Caco-2 (cell line): ENCODE data around the gene CSF3R. TPM values are rescaled to one million over a fixed set of nuclear protein-coding genes. Genes with fewer than 3 reads are reported as not detected.

Experiments used
- BruUV-seq: library from RNA; stranded (reverse); fragments of 400-500 nt; replicated peaks from 2 replicates; lab custom pipeline; 2021; lab: Mats Ljungman, UMichigan
- CTCF ChIA-PET: fragments of 300-600 bp; sonication (Branson Sonifier 250); formaldehyde crosslinking; loops from one replicate; lab custom pipeline; 2022; ENCODE audit warnings: antibody characterized with exemption; lab: Charles Lee
- POLR2A ChIA-PET: fragments of 300-600 bp; sonication (Branson Sonifier 250); formaldehyde crosslinking; loops from one replicate; lab custom pipeline; 2022; ENCODE audit warnings: antibody characterized with exemption; lab: Charles Lee
- DNase-seq, 2 experiments: peaks; one replicate each; pipeline versions ENCODE4 v3.0.0 to v3.0.0-alpha.2; 2020 to 2022
- H3K27me3 ChIP-seq: replicated peaks from 2 replicates; pipeline ENCODE4 v1.6.0; 2011; ENCODE audit warnings: low read length; ENCODE audit not compliant: control insufficient read depth, insufficient read depth
- H3K36me3 ChIP-seq: 2 replicates; pipeline ENCODE4 v1.5.1; 2011; ENCODE audit warnings: low read length; ENCODE audit not compliant: control insufficient read depth, insufficient read depth
- H3K4me1 ChIP-seq: fragments of 250-450 bp; sonication (Bioruptor Pico); 2 replicates; pipeline ENCODE4 v1.5.1; 2020; ENCODE audit warnings: mild to moderate bottlenecking
- H3K4me3 ChIP-seq: 2 replicates; pipeline ENCODE4 v1.5.1; 2011; ENCODE audit warnings: low read depth, mild to moderate bottlenecking, control low read depth, low read length
- H3K9me3 ChIP-seq: fragments of 250-450 bp; sonication (Bioruptor Pico); 2 replicates; pipeline ENCODE4 v1.5.1; 2020; ENCODE audit warnings: mild to moderate bottlenecking, moderate library complexity
- H3K27ac Mint-ChIP-seq: one replicate; pipeline ENCODE4 v1.8.0; 2022; ENCODE audit warnings: mixed read lengths; ENCODE audit not compliant: unreplicated experiment
- H3K27me3 Mint-ChIP-seq: one replicate; pipeline ENCODE4 v1.8.0; 2022; ENCODE audit warnings: mixed read lengths; ENCODE audit not compliant: insufficient read depth, unreplicated experiment
- H3K36me3 Mint-ChIP-seq: one replicate; pipeline ENCODE4 v1.8.0; 2022; ENCODE audit warnings: mild to moderate bottlenecking, mixed read lengths; ENCODE audit not compliant: insufficient read depth, unreplicated experiment
- H3K4me1 Mint-ChIP-seq: one replicate; pipeline ENCODE4 v1.8.0; 2022; ENCODE audit warnings: low read depth, mixed read lengths; ENCODE audit not compliant: unreplicated experiment
- H3K4me3 Mint-ChIP-seq: one replicate; pipeline ENCODE4 v1.8.0; 2022; ENCODE audit warnings: mild to moderate bottlenecking, moderate library complexity, mixed read lengths; ENCODE audit not compliant: unreplicated experiment
- H3K9me3 Mint-ChIP-seq: one replicate; pipeline ENCODE4 v1.8.0; 2022; ENCODE audit warnings: mixed read lengths; ENCODE audit not compliant: unreplicated experiment
- intact Hi-C: fragments of 100-400 bp; cut with micrococcal nuclease; formaldehyde crosslinking; loops from one replicate; pipeline ENCODE4 v1.10.0; 2022; ENCODE audit not compliant: unreplicated experiment
- total RNA-seq: library from RNA; stranded (reverse); gene quantifications from 2 replicates; pipeline ENCODE4 v1.2.3, GENCODE V29; 2022
- TF ChIP-seq, protein P1 (sequence below), 2 experiments: fragments of 200-600 bp in 1 of 2; IDR thresholded peaks; 1 replicate in 1 of 2; 2 replicates in 1 of 2; pipeline versions ENCODE4 v1.5.1 to v1.8.0; 2011 to 2022; ENCODE audit warnings: antibody characterized with exemption in 1 of 2, control low read depth in 1 of 2, inconsistent platforms in 1 of 2, low read depth in 1 of 2, low read length in 1 of 2, mild to moderate bottlenecking in 1 of 2, moderate library complexity in 1 of 2; ENCODE audit not compliant: insufficient read depth in 1 of 2, severe bottlenecking in 1 of 2, unreplicated experiment in 1 of 2

CSF3R gene
- total RNA-seq, 1 experiment from 2014 or later = 1.4 TPM

- no peaks in the 10 kb centered on the region for H3K9me3 Mint-ChIP-seq
- no peaks in the 10 kb centered on the region for H3K27me3 ChIP-seq
- no peaks in the 10 kb centered on the region for H3K4me1 Mint-ChIP-seq
- ChIA-PET CTCF (no interaction called here), POLR2A (no interaction called here)
- no TSS peak for BruUV-seq
- DNase-seq = no peak
- no peaks in the 10 kb centered on the region for H3K4me1 ChIP-seq
- no peak overlapping the region for H3K4me3 Mint-ChIP-seq
- no peak overlapping the region for H3K27ac Mint-ChIP-seq
- no peaks in the 10 kb centered on the region for H3K36me3 Mint-ChIP-seq
- H3K9me3 ChIP-seq = no peaks in the 10 kb centered on the region
- no peak overlapping the region for H3K4me3 ChIP-seq
- H3K27me3 Mint-ChIP-seq = no peaks in the 10 kb centered on the region
- TF ChIP-seq, protein P1, sequence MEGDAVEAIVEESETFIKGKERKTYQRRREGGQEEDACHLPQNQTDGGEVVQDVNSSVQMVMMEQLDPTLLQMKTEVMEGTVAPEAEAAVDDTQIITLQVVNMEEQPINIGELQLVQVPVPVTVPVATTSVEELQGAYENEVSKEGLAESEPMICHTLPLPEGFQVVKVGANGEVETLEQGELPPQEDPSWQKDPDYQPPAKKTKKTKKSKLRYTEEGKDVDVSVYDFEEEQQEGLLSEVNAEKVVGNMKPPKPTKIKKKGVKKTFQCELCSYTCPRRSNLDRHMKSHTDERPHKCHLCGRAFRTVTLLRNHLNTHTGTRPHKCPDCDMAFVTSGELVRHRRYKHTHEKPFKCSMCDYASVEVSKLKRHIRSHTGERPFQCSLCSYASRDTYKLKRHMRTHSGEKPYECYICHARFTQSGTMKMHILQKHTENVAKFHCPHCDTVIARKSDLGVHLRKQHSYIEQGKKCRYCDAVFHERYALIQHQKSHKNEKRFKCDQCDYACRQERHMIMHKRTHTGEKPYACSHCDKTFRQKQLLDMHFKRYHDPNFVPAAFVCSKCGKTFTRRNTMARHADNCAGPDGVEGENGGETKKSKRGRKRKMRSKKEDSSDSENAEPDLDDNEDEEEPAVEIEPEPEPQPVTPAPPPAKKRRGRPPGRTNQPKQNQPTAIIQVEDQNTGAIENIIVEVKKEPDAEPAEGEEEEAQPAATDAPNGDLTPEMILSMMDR (IDR thresholded peaks at IDR 0.05; ENCODE audit: insufficient read depth in 1 of 2, low read depth in 1 of 2, low read length in 1 of 2, severe bottlenecking in 1 of 2, unreplicated experiment in 1 of 2) = no peak
- intact Hi-C loops = no loop called here
- H3K36me3 ChIP-seq = no peaks in the 10 kb centered on the region
Observed at GRCh38 chr1:36443297-36443696, 39.4 kb downstream of the CSF3R start.

GRCh38 chr1:36442337-36442736 lies 40.4 kb downstream of the CSF3R start:
- TF ChIP-seq, protein P1 (IDR thresholded peaks at IDR 0.05; ENCODE audit: insufficient read depth in 1 of 2, low read depth in 1 of 2, low read length in 1 of 2, severe bottlenecking in 1 of 2, unreplicated experiment in 1 of 2) = no peak
- no peaks in the 10 kb centered on the region for H3K9me3 ChIP-seq
- H3K4me1 Mint-ChIP-seq = no peaks in the 10 kb centered on the region
- no peak overlapping the region for H3K4me3 Mint-ChIP-seq
- no peaks in the 10 kb centered on the region for H3K36me3 Mint-ChIP-seq
- no peaks in the 10 kb centered on the region for H3K9me3 Mint-ChIP-seq
- intact Hi-C loops = no loop called here
- no peaks in the 10 kb centered on the region for H3K27me3 ChIP-seq
- H3K4me3 ChIP-seq = no peak overlapping the region
- no peaks in the 10 kb centered on the region for H3K27me3 Mint-ChIP-seq
- POLR2A ChIA-PET = no interaction called here
- no peaks in the 10 kb centered on the region for H3K4me1 ChIP-seq
- H3K36me3 ChIP-seq = no peaks in the 10 kb centered on the region
- CTCF ChIA-PET = no interaction called here
- DNase-seq = no peak
- BruUV-seq = no TSS peak
- H3K27ac Mint-ChIP-seq = no peak overlapping the region

GRCh38 chr1:36440646-36441045 lies 42.1 kb downstream of the CSF3R start:
- no peak overlapping the region for H3K4me3 Mint-ChIP-seq
- no peaks in the 10 kb centered on the region for H3K27me3 Mint-ChIP-seq
- Histone ChIP-seq H3K4me1 (no peaks in the 10 kb centered on the region), H3K36me3 (no peaks in the 10 kb centered on the region), H3K9me3 (no peaks in the 10 kb centered on the region), H3K27me3 (no peaks in the 10 kb centered on the region), H3K4me3 (no peak overlapping the region)
- POLR2A ChIA-PET = no interaction called here
- TF ChIP-seq, protein P1 (IDR thresholded peaks at IDR 0.05; ENCODE audit: insufficient read depth in 1 of 2, low read depth in 1 of 2, low read length in 1 of 2, severe bottlenecking in 1 of 2, unreplicated experiment in 1 of 2) = no peak
- peaks cover 6% of the 10 kb centered on the region for H3K4me1 Mint-ChIP-seq
- no peaks in the 10 kb centered on the region for H3K9me3 Mint-ChIP-seq
- no peak overlapping the region for H3K27ac Mint-ChIP-seq
- no peak for DNase-seq
- CTCF ChIA-PET = no interaction called here
- BruUV-seq = no TSS peak
- no peaks in the 10 kb centered on the region for H3K36me3 Mint-ChIP-seq
- intact Hi-C loops = no loop called here
